CD4-positive, alpha-beta memory T cell (primary cell): Measurements from ENCODE around the gene KMT2B. TPM values are rescaled to one million over a fixed set of nuclear protein-coding genes. Genes with fewer than 3 reads are reported as not detected.

ENCODE experiments used
- CTCF ChIA-PET: fragments of 350-600 bp; sonication (Branson Sonifier 250); formaldehyde crosslinking; loops from one replicate; lab custom pipeline; 2021; ENCODE audit warnings: inconsistent platforms; ENCODE audit not compliant: partially characterized antibody; lab: Charles Lee
- POLR2A ChIA-PET: fragments of 350-600 bp; sonication (Branson Sonifier 250); formaldehyde crosslinking; loops from one replicate; lab custom pipeline; 2021; ENCODE audit not compliant: partially characterized antibody; lab: Charles Lee
- DNase-seq, 5 donors: peaks; one replicate each; pipeline versions ENCODE4 v3.0.0 to v3.0.0-alpha.2; 2020 to 2022; ENCODE audit warnings: mixed read lengths in 1 of 5
- H3K27ac ChIP-seq: one replicate; pipeline ENCODE4 v1.7.0; 2013; ENCODE audit warnings: low read depth, low read length
- H3K27me3 ChIP-seq: 2 replicates; pipeline ENCODE4 v1.7.0; 2013; ENCODE audit warnings: mild to moderate bottlenecking, low read length, moderate library complexity; ENCODE audit not compliant: insufficient read depth
- H3K36me3 ChIP-seq: 2 replicates; pipeline ENCODE4 v1.7.0; 2013; ENCODE audit warnings: mild to moderate bottlenecking, low read length, moderate library complexity; ENCODE audit not compliant: insufficient read depth
- H3K4me1 ChIP-seq: 2 replicates; pipeline ENCODE4 v1.7.0; 2013; ENCODE audit warnings: mild to moderate bottlenecking, low read length, moderate library complexity; ENCODE audit not compliant: insufficient read depth
- H3K4me3 ChIP-seq, 2 donors: one replicate each; pipeline ENCODE4 v1.7.0; 2013; ENCODE audit warnings: low read length in 2 of 2, mild to moderate bottlenecking in 1 of 2
- H3K9me3 ChIP-seq, 2 donors: one replicate each; pipeline ENCODE4 v1.7.0; 2013; ENCODE audit warnings: low read length in 2 of 2, control low read depth in 1 of 2; ENCODE audit not compliant: control insufficient read depth in 1 of 2
- H3K27ac Mint-ChIP-seq, 7 donors: one replicate each; pipeline ENCODE4 v1.8.0; 2020 to 2021; ENCODE audit warnings: mixed read lengths in 7 of 7, mild to moderate bottlenecking in 6 of 7, inconsistent platforms in 3 of 7, moderate library complexity in 3 of 7
- H3K27me3 Mint-ChIP-seq, 2 donors: one replicate each; pipeline ENCODE4 v1.8.0; 2020 to 2021; ENCODE audit warnings: mixed read lengths in 2 of 2
- H3K36me3 Mint-ChIP-seq, 2 donors: one replicate each; pipeline ENCODE4 v1.8.0; 2020 to 2021; ENCODE audit warnings: mixed read lengths in 2 of 2, inconsistent platforms in 1 of 2, mild to moderate bottlenecking in 1 of 2
- H3K4me1 Mint-ChIP-seq, 4 donors: one replicate each; pipeline ENCODE4 v1.8.0; 2020 to 2021; ENCODE audit warnings: mixed read lengths in 4 of 4, mild to moderate bottlenecking in 1 of 4
- H3K4me3 Mint-ChIP-seq, 8 donors: one replicate each; pipeline ENCODE4 v1.8.0; 2020 to 2021; ENCODE audit warnings: mixed read lengths in 8 of 8, mild to moderate bottlenecking in 7 of 8, moderate library complexity in 6 of 8, inconsistent platforms in 3 of 8
- H3K9me3 Mint-ChIP-seq, 8 donors: one replicate each; pipeline ENCODE4 v1.8.0; 2020 to 2021; ENCODE audit warnings: mixed read lengths in 8 of 8, mild to moderate bottlenecking in 5 of 8, inconsistent platforms in 3 of 8, moderate library complexity in 1 of 8
- intact Hi-C: fragments of 100-400 bp; cut with micrococcal nuclease; formaldehyde crosslinking; loops from one replicate; pipeline ENCODE4 v1.15.1; 2023
- polyA plus RNA-seq, 2 donors: library from polyadenylated mRNA; unstranded; fragments of 300-500 nt; fragmentation: Illumina TruSeq; gene quantifications; one replicate each; pipeline ENCODE4 v1.2.3, GENCODE V29; 2021
- total RNA-seq, 2 experiments: library from RNA; stranded (reverse); gene quantifications; one replicate each; pipeline ENCODE4 v1.2.3, GENCODE V29; 2021

KMT2B gene
- total and polyA plus RNA-seq, 4 experiments from 2014 or later = 2.8 to 84.3 (median 83.4) TPM; not detected in 1

DNA sequence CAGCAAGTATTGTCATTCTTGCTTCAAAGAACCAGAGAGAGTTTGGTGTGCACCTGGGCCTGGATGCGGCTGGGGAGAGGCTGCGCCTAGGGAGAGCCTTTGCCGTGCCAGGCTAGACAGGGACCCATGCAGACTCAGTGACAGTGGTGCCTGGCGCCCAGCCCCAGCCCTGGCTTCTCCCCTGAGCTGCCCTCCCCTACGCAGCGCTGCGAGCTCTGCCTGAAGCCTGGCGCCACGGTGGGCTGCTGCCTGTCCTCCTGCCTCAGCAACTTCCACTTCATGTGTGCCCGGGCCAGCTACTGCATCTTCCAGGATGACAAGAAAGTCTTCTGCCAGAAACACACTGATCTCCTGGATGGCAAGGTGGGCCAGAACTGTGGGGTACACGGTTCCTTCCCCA is 12.0 kb downstream of the KMT2B start:
- no peak for DNase-seq
- no peak overlapping the region for H3K27ac ChIP-seq
- Mint-ChIP-seq H3K27ac (peak overlapping the region in 1 of 7 donors; percentile 46), H3K36me3 (peaks cover 59 to 76% of the 10 kb centered on the region in 2 donors), H3K27me3 (no peaks in the 10 kb centered on the region), H3K4me1 (peaks cover 3 to 10% (median 7%) of the 10 kb centered on the region in 4 donors), H3K9me3 (no peaks in the 10 kb centered on the region), H3K4me3 (no peak overlapping the region)
- H3K4me1 ChIP-seq = no peaks in the 10 kb centered on the region
- no peaks in the 10 kb centered on the region for H3K27me3 ChIP-seq
- POLR2A ChIA-PET = interaction anchor here (4.1 kb wide), 1 partner anchor 10 kb away, joined by 19 read pairs; no protein-coding TSS in a partner anchor
- H3K4me3 ChIP-seq = no peak overlapping the region
- CTCF ChIA-PET = interaction anchor here (1.3 kb wide), 1 partner anchor 13 kb away, joined by 3 read pairs; the partner anchor contains the start of gene IGFLR1
- no peaks in the 10 kb centered on the region for H3K9me3 ChIP-seq
- intact Hi-C loops = no loop called here
- H3K36me3 ChIP-seq = peaks cover 89% of the 10 kb centered on the region

DNA sequence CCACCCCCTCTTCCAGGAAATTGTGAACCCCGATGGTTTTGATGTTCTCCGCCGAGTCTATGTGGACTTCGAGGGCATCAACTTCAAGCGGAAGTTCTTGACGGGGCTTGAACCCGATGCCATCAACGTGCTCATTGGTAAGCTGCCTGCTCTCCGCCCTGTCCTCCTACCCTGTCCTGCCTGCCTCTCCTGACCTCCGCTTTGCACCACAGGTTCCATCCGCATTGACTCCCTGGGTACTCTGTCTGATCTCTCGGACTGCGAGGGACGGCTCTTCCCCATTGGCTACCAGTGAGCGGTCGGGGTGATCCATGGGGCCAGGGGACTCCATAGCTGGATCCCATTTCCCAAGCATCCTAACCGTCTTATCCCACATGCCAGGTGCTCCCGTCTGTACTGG is 12.5 kb downstream of the KMT2B start:
- POLR2A ChIA-PET = interaction anchor here (4.1 kb wide), 1 partner anchor 10 kb away, joined by 19 read pairs; no protein-coding TSS in a partner anchor

DNA sequence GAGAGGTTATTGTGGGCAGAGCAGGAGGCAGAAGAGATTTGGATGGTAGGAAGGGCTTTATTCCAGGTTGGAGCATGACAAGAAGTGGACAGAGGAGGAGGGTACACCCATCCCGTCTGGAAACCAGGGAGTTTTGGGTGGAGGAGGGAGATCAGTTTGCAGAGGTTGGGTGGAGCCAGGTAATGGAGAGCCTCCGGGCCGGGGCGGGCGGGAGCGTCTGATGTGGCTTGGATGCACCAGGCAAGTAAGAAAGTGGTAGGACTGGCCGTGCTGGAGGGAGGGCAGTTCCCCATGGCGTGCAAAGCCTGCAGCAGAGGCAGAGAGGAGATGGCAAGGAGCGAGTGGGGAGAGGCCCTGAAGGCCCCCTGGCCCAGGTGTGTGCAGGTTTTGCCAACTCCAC is 13.6 kb downstream of the KMT2B start:
- peaks cover 48 to 73% of the 10 kb centered on the region in 2 donors for H3K36me3 Mint-ChIP-seq
- no peaks in the 10 kb centered on the region for H3K9me3 ChIP-seq
- intact Hi-C loops = no loop called here
- H3K4me3 Mint-ChIP-seq = no peak overlapping the region
- DNase-seq = no peak
- no peaks in the 10 kb centered on the region for H3K27me3 Mint-ChIP-seq
- H3K4me1 Mint-ChIP-seq = peaks cover 4 to 17% (median 9%) of the 10 kb centered on the region in 4 donors
- H3K36me3 ChIP-seq = peaks cover 75% of the 10 kb centered on the region
- ChIA-PET CTCF (no interaction called here), POLR2A (interaction anchor here (1.2 to 4.1 kb wide), 3 partner anchors 9 to 23 kb away, joined by 3 to 19 read pairs (median 4); partner anchors contain the start of gene KMT2B)
- H3K9me3 Mint-ChIP-seq = no peaks in the 10 kb centered on the region
- H3K4me3 ChIP-seq = no peak overlapping the region
- peaks cover 3% of the 10 kb centered on the region for H3K4me1 ChIP-seq
- H3K27me3 ChIP-seq = no peaks in the 10 kb centered on the region
- peak overlapping the region in 3 of 7 donors; percentile 29 to 81 (median 43) for H3K27ac Mint-ChIP-seq
- no peak overlapping the region for H3K27ac ChIP-seq

More for the DNA sequence above, 12.5 kb downstream of the KMT2B start:
- no peaks in the 10 kb centered on the region for H3K4me1 ChIP-seq
- H3K27ac Mint-ChIP-seq = peak overlapping the region in 2 of 7 donors; percentile 48 to 77
- H3K4me3 Mint-ChIP-seq = no peak overlapping the region
- H3K27ac ChIP-seq = no peak overlapping the region
- CTCF ChIA-PET = no interaction called here
- intact Hi-C loops = no loop called here
- no peaks in the 10 kb centered on the region for H3K9me3 Mint-ChIP-seq
- H3K27me3 Mint-ChIP-seq = no peaks in the 10 kb centered on the region
- no peaks in the 10 kb centered on the region for H3K27me3 ChIP-seq
- peaks cover 85% of the 10 kb centered on the region for H3K36me3 ChIP-seq
- no peak for DNase-seq
- H3K4me3 ChIP-seq = no peak overlapping the region
- no peaks in the 10 kb centered on the region for H3K9me3 ChIP-seq
- H3K4me1 Mint-ChIP-seq = peaks cover 3 to 12% (median 7%) of the 10 kb centered on the region in 4 donors
- peaks cover 54 to 75% of the 10 kb centered on the region in 2 donors for H3K36me3 Mint-ChIP-seq

DNA sequence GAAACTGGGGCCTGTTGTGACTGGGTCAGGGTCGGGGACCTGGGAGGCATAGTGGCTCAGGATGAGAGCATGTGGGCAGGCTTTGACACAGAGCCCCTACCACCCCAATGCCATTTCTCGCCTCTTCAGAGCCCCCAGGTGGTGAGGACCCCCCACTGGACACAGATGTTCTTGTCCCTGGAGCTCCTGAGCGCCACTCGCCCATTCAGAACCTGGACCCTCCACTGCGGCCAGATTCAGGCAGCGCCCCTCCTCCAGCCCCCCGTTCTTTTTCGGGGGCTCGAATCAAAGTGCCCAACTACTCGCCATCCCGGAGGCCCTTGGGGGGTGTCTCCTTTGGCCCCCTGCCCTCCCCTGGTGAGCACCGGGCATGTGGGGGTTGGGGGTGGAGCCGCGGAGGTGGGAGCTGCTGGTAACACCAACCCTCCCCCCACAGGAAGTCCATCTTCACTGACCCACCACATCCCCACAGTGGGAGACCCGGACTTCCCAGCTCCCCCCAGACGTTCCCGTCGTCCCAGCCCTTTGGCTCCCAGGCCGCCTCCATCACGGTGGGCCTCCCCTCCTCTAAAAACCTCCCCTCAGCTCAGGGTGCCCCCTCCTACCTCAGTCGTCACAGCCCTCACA is 14.1 kb downstream of the KMT2B start:
- H3K4me1 ChIP-seq = peaks cover 7% of the 10 kb centered on the region
- no peaks in the 10 kb centered on the region for H3K9me3 Mint-ChIP-seq
- H3K9me3 ChIP-seq = no peaks in the 10 kb centered on the region
- H3K4me1 Mint-ChIP-seq = peaks cover 6 to 17% (median 13%) of the 10 kb centered on the region in 4 donors
- H3K36me3 ChIP-seq = peaks cover 70% of the 10 kb centered on the region
- no peak overlapping the region for H3K4me3 Mint-ChIP-seq
- intact Hi-C loops = no loop called here
- peaks cover 45 to 73% of the 10 kb centered on the region in 2 donors for H3K36me3 Mint-ChIP-seq
- H3K4me3 ChIP-seq = no peak overlapping the region
- H3K27me3 Mint-ChIP-seq = no peaks in the 10 kb centered on the region
- CTCF ChIA-PET = no interaction called here
- no peaks in the 10 kb centered on the region for H3K27me3 ChIP-seq
- DNase-seq = no peak
- POLR2A ChIA-PET = interaction anchor here (1.2 kb wide), 2 partner anchors 14 to 22 kb away, joined by 3 to 4 read pairs; partner anchors contain the start of gene KMT2B
- H3K27ac Mint-ChIP-seq = no peak overlapping the region
- no peak overlapping the region for H3K27ac ChIP-seq

DNA sequence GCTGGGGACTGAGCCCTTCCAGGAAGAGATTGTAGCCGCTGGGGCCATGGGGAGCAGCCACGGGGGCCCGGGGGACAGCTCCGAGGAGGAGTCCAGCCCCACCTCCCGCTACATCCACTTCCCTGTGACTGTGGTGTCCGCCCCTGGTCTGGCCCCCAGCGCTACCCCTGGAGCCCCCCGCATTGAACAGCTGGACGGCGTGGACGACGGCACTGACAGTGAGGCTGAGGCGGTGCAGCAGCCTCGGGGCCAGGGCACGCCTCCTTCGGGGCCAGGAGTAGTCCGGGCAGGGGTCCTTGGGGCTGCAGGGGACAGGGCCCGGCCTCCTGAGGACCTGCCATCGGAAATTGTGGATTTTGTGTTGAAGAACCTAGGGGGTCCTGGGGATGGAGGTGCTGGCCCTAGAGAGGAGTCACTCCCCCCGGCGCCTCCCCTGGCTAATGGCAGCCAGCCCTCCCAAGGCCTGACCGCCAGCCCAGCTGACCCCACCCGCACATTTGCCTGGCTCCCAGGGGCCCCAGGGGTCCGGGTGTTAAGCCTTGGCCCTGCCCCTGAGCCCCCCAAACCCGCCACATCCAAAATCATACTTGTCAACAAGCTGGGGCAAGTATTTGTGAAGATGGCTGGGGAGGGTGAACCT is 14.9 kb downstream of the KMT2B start:
- POLR2A ChIA-PET = interaction anchor here (1.2 kb wide), 1 partner anchor 14 kb away, joined by 4 read pairs; the partner anchor contains the start of gene KMT2B

GRCh38 chr19:35733180-35734125 is 15.7 kb downstream of the KMT2B start:
- DNase-seq = peak in 1 of 5 donors; percentile 25
- ChIA-PET CTCF (no interaction called here), POLR2A (interaction anchor here (0.6 to 4.2 kb wide), 4 partner anchors 11 to 71 kb away, joined by 3 to 13 read pairs (median 3); partner anchors contain the start of genes LIN37, PSENEN and U2AF1L4)
- Mint-ChIP-seq H3K4me1 (peaks cover 6 to 26% (median 19%) of the 10 kb centered on the region in 4 donors), H3K27me3 (no peaks in the 10 kb centered on the region), H3K27ac (peak overlapping the region in 5 of 7 donors; percentile 42 to 75 (median 52)), H3K9me3 (no peaks in the 10 kb centered on the region), H3K4me3 (no peak overlapping the region), H3K36me3 (peaks cover 37 to 69% of the 10 kb centered on the region in 2 donors)
- Histone ChIP-seq H3K27me3 (no peaks in the 10 kb centered on the region), H3K36me3 (peaks cover 64% of the 10 kb centered on the region), H3K4me3 (no peak overlapping the region), H3K27ac (no peak overlapping the region), H3K9me3 (no peaks in the 10 kb centered on the region), H3K4me1 (peaks cover 15% of the 10 kb centered on the region)
- intact Hi-C loops = no loop called here

More for the DNA sequence above, 14.9 kb downstream of the KMT2B start:
- Histone ChIP-seq H3K27me3 (no peaks in the 10 kb centered on the region), H3K27ac (no peak overlapping the region), H3K4me3 (no peak overlapping the region), H3K36me3 (peaks cover 64% of the 10 kb centered on the region), H3K4me1 (peaks cover 15% of the 10 kb centered on the region), H3K9me3 (no peaks in the 10 kb centered on the region)
- Mint-ChIP-seq H3K9me3 (no peaks in the 10 kb centered on the region), H3K36me3 (peaks cover 42 to 74% of the 10 kb centered on the region in 2 donors), H3K27ac (no peak overlapping the region), H3K27me3 (no peaks in the 10 kb centered on the region), H3K4me3 (no peak overlapping the region), H3K4me1 (peaks cover 6 to 24% (median 19%) of the 10 kb centered on the region in 4 donors)
- peak in 1 of 5 donors; percentile 28 for DNase-seq
- intact Hi-C loops = no loop called here
- CTCF ChIA-PET = no interaction called here
